ENCODE measurements around the gene MEGF11.

- no peak for TF ChIP-seq POLR2A (IDR thresholded peaks at IDR 0.05)
- no peak for TF ChIP-seq CTCF (IDR thresholded peaks at IDR 0.05)
Observed at GRCh38 chr15:66035901-66036300, 217.6 kb downstream of the MEGF11 start.
